GM12865 (cell line): Measurements from ENCODE around the gene VSTM4.

Source experiments
- DNase-seq: peaks from one replicate; pipeline ENCODE4 v3.0.0; 2010; ENCODE audit warnings: low read depth
- H3K4me3 ChIP-seq: 2 replicates; pipeline ENCODE4 v1.5.1; 2011; ENCODE audit warnings: mild to moderate bottlenecking, low read depth, low read length, control low read depth
- TF ChIP-seq, protein P1 (sequence below): IDR thresholded peaks from 2 replicates; pipeline ENCODE4 v1.5.1; 2011; ENCODE audit warnings: low read length, control low read depth, low read depth, inconsistent platforms; ENCODE audit not compliant: insufficient read depth; ENCODE audit errors: missing control alignments

The VSTM4 gene

DNA sequence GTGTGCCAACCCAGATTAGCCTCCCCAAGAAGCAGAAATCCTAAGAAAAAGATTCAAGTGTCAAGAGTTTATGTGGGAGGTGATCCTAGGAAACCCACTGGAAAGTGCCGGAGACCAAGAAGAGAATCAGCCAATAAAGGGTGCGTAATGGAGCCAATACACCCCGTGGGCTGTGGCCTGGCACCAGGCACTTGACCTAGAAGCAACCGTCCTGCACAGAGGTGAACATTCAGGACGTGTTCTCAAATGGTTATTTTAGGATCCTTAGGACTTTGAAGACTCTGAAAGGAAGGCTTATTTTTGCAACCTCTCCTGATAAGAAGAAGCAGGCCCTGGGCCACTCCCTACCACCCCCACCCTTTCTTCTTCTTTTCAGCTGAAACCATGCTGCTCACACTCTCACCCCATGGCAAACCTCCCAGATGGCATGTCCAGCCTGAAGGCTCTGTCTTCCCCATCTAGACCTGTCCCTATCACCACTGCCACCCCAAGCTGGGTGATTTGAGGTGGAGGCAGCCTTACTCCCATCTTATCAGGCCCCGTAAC is 46.6 kb downstream of the VSTM4 start:
- TF ChIP-seq, protein P1, sequence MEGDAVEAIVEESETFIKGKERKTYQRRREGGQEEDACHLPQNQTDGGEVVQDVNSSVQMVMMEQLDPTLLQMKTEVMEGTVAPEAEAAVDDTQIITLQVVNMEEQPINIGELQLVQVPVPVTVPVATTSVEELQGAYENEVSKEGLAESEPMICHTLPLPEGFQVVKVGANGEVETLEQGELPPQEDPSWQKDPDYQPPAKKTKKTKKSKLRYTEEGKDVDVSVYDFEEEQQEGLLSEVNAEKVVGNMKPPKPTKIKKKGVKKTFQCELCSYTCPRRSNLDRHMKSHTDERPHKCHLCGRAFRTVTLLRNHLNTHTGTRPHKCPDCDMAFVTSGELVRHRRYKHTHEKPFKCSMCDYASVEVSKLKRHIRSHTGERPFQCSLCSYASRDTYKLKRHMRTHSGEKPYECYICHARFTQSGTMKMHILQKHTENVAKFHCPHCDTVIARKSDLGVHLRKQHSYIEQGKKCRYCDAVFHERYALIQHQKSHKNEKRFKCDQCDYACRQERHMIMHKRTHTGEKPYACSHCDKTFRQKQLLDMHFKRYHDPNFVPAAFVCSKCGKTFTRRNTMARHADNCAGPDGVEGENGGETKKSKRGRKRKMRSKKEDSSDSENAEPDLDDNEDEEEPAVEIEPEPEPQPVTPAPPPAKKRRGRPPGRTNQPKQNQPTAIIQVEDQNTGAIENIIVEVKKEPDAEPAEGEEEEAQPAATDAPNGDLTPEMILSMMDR = no peak
- no peak for DNase-seq
- no peak overlapping the region for H3K4me3 ChIP-seq

DNA sequence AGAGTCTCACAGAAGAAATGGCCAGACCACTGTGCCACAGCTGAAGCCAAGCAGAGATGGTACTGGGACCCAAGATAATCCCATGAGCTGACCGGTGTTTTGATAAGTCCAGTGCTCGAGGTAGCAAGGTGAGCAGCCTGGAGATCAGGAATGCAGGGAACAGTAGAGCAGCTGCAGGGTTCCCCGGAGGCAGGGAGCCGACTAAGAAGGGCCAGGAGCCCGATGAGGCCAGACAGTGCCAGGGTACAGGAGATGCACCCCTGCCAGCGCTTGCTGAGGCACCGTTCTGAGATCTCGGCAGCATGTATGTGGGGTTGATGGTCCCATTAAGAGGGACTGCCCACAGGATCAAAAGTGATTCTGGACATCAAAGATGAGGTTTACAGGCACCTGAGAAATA is 47.1 kb downstream of the VSTM4 start:
- TF ChIP-seq, protein P1 = no peak
- no peak for DNase-seq

DNA sequence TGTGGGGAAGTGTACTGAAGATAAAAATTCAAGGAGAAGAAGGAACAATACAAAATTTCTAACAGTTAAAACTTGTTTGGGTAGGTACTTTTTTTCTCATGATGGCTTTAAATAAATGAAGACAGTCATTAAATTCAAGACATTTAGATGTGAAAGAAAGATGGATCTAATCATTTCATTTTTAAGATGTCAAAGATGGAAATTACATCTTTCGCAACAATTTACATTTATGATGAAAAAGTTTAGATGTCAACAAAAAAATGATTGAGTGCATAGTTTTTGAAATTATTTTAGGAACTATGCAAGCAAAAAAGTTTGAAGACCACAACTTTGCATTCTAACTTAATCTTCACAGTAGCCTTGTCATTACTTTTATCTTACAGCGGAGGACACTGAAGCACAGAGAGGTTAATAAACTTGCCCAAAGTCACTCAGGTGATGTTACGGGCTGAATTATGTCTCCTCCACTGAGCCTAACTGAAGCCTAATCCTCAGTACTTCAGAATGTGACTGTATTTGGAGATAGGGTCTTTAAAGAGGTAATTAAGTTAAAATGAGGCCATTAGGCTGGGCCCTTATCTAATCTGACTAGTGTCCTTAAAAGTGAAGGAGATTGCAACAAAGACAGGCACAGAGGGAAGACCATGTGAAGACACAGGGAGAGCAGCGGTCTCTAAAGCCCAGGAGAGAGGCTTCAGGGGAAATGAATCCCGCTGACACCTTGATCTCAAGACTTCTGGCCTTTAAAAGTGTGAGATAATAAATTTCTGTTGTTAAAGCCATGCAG is 48.2 kb downstream of the VSTM4 start:
- H3K4me3 ChIP-seq = no peak overlapping the region
- no peak for DNase-seq
- TF ChIP-seq, protein P1 = no peak

More for the DNA sequence above, 47.1 kb downstream of the VSTM4 start:
- no peak overlapping the region for H3K4me3 ChIP-seq

DNA sequence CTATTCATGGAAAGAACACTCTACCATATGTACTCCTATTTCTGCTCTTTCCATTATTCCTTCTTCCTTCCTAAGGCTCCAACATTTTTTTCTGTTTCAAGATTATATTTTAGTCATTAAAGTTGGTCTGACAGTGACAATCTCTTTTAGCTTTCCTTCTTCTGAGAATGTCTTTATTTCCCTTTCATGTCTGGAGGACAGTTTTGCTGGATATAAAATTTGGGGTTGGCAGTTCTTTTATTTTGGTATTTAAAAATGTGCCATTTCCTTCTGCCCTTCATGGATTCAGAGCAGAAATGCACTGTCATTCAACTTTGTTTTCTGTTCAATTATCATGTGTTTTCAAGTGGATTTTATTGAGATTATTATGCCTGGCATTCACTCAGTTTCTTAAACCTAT is 53.1 kb downstream of the VSTM4 start:
- H3K4me3 ChIP-seq = no peak overlapping the region
- no peak for DNase-seq
- TF ChIP-seq, protein P1 = no peak

DNA sequence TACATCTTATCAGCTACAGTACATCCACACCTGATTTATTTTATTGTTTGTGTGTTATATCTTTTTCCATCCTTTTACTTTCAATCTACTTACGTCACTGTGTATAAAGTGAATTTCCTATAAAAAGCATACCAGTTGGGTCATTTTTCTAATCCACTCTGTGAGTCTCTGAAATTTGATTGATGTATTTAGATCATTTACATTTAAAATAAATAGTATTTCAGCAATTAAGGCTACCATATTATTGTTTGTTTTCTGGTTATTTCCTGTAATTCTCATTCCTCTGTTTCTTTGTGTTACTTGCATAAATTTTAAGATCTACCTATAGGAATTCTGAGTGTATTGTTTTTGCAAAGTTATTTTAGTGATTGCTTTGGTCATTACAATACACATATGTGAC is 53.7 kb downstream of the VSTM4 start:
- no peak overlapping the region for H3K4me3 ChIP-seq
- TF ChIP-seq, protein P1 = no peak
- DNase-seq = no peak

DNA sequence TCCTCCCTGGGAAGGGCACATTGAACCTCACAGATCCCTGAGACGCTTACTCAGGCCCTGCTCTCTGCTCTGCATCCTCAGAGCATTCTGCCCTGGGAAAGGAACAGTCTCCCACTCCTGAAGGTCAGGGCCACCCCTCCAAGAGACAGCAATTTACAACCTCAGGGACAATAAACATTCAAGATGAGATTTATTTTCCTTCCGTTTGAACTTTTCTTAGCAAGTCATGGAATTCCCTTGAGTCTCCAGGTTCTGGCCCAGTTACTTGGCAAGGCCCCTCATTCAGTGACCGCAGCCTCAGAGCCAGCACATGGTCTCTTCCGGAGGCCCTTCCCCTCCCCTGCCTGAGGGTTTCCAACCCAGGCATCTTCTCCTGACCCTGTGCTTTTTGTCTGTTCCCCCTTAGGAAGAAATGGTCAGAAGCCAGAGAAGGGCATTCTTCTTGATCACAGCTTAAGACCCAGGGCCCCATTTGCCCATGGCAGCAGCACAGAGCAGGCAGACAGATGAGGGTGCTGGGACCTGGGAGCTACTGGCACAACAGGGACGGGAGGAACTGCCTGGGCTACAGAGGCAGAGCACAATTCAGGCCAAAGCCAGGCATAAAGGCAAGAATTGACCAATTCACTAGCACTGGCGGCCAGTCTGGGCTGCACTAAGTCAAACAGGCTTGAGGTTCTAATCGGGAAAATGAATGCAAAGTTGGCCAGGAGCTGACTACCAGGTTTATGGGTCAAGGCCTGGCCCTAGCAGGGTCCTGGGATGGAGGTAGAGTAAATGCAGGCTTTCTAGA is 56.7 kb downstream of the VSTM4 start:
- TF ChIP-seq, protein P1 = no peak
- H3K4me3 ChIP-seq = no peak overlapping the region
- DNase-seq = no peak
